GM12892 (cell line): ENCODE results near the gene KIRREL2.
"Not testable (repeated sequence)": the region's sequence is repeated elsewhere in the genome, so short reads cannot be mapped to it uniquely, and the experiment has no call there.

Experiments used
- DNase-seq: peaks from one replicate; pipeline ENCODE4 v3.0.0; 2011; ENCODE audit not compliant: insufficient read length
- FAIRE-seq: peaks from 2 replicates; lab custom pipeline; 2011; peaks lifted over from hg19 to GRCh38; lab: Jason Lieb, UNC
- POLR2A ChIP-seq: IDR thresholded peaks from 2 replicates; pipeline ENCODE4 v1.6.1; 2011; ENCODE audit warnings: low read depth, low read length, control low read depth
- POLR2AphosphoS5 ChIP-seq: IDR thresholded peaks from 2 replicates; pipeline ENCODE4 v1.6.1; 2011; ENCODE audit warnings: low read depth, low read length, control low read depth
- TAF1 ChIP-seq: IDR thresholded peaks from 2 replicates; pipeline ENCODE4 v1.6.1; 2011; ENCODE audit warnings: low read depth, mild to moderate bottlenecking, control low read depth, low read length, borderline replicate concordance

Gene KIRREL2

GRCh38 chr19:35828692-35829301, 27.9 kb upstream of the KIRREL2 start:
- no peak for TF ChIP-seq TAF1
- no peak for TF ChIP-seq POLR2AphosphoS5
- no peak for TF ChIP-seq POLR2A
- DNase-seq (no peak), FAIRE-seq (no peak)

- FAIRE-seq = no peak
Measured at GRCh38 chr19:35830986-35831385, 25.7 kb upstream of the KIRREL2 start.

GRCh38 chr19:35832054-35832453, 24.7 kb upstream of the KIRREL2 start:
- no peak for FAIRE-seq
- no peak for TF ChIP-seq TAF1
- TF ChIP-seq POLR2AphosphoS5 = no peak
- TF ChIP-seq POLR2A = no peak
- DNase-seq = no peak

More at GRCh38 chr19:35830986-35831385, 25.7 kb upstream of the KIRREL2 start:
- TF ChIP-seq POLR2A (no peak), TAF1 (no peak), POLR2AphosphoS5 (no peak)
- no peak for DNase-seq

GRCh38 chr19:35833972-35834371, 22.7 kb upstream of the KIRREL2 start:
- TF ChIP-seq POLR2AphosphoS5 (no peak), POLR2A (no peak), TAF1 (no peak)
- no peak for DNase-seq
- FAIRE-seq = no peak

- not testable (repeated sequence) for FAIRE-seq, DNase-seq
Measured at GRCh38 chr19:35836096-35836495, 20.6 kb upstream of the KIRREL2 start.

- no peak for TF ChIP-seq POLR2AphosphoS5
- no peak for TF ChIP-seq POLR2A
- no peak for TF ChIP-seq TAF1
- DNase-seq (no peak), FAIRE-seq (no peak)
Measured at GRCh38 chr19:35841961-35842595, 14.6 kb upstream of the KIRREL2 start.

GRCh38 chr19:35842666-35843272, 13.9 kb upstream of the KIRREL2 start:
- FAIRE-seq = no peak
- TF ChIP-seq TAF1 (no peak), POLR2AphosphoS5 (no peak), POLR2A (no peak)

GRCh38 chr19:35843676-35844481, 12.8 kb upstream of the KIRREL2 start:
- DNase-seq = no peak
- no peak for FAIRE-seq
- no peak for TF ChIP-seq TAF1
- TF ChIP-seq POLR2AphosphoS5 = no peak
- no peak for TF ChIP-seq POLR2A

More at GRCh38 chr19:35842666-35843272, 13.9 kb upstream of the KIRREL2 start:
- DNase-seq = no peak

- no peak for FAIRE-seq
- no peak for DNase-seq
- no peak for TF ChIP-seq TAF1
- no peak for TF ChIP-seq POLR2AphosphoS5
- TF ChIP-seq POLR2A = no peak
Measured at GRCh38 chr19:35844482-35845214, 12.1 kb upstream of the KIRREL2 start.

GRCh38 chr19:35845215-35846037, 11.3 kb upstream of the KIRREL2 start:
- no peak for TF ChIP-seq POLR2A
- TF ChIP-seq TAF1 = no peak
- no peak for TF ChIP-seq POLR2AphosphoS5
- FAIRE-seq (no peak), DNase-seq (no peak)
